Suprapubic skin (tissue), 4 donors: ENCODE data around the gene YPEL5.

Experiments
- CTCF ChIP-seq, 2 donors: fragments of 200-600 bp in 1 of 2; fragments of 450-650 bp in 1 of 2; sonication (generic) in 1 of 2; IDR thresholded peaks; one replicate each; pipeline ENCODE4 v1.5.1; 2016 to 2019; ENCODE audit warnings: antibody characterized with exemption in 2 of 2, mild to moderate bottlenecking in 1 of 2, moderate library complexity in 1 of 2
- EP300 ChIP-seq: sonication (generic); formaldehyde crosslinking; IDR thresholded peaks from one replicate; pipeline ENCODE4 v1.6.1; 2017; ENCODE audit warnings: antibody characterized with exemption
- POLR2A ChIP-seq, 2 donors: fragments of 450-650 bp; IDR thresholded peaks; one replicate each; pipeline ENCODE4 v1.6.1; 2017; ENCODE audit warnings: antibody characterized with exemption in 2 of 2, mild to moderate bottlenecking in 2 of 2, moderate library complexity in 2 of 2
- POLR2AphosphoS5 ChIP-seq, 3 donors: sonication (generic); formaldehyde crosslinking; IDR thresholded peaks; one replicate each; pipeline ENCODE4 v1.6.1; 2017; ENCODE audit warnings: antibody characterized with exemption in 3 of 3

- TF ChIP-seq CTCF (IDR thresholded peaks at IDR 0.05), result no peak
- TF ChIP-seq POLR2A (IDR thresholded peaks at IDR 0.05), result no peak
- no peak for TF ChIP-seq EP300
- TF ChIP-seq POLR2AphosphoS5 (IDR thresholded peaks at IDR 0.05), result no peak
Measured at GRCh38 chr2:30105556-30105955, 41.3 kb upstream of the YPEL5 start.
